Esophagus squamous epithelium (tissue), 5 donors: ENCODE data around the gene BCDIN3D. TPM values are rescaled to one million over a fixed set of nuclear protein-coding genes. Genes with fewer than 3 reads are reported as not detected.

Source experiments
- DNase-seq: peaks from one replicate; lab custom pipeline; 2025; lab: John Stamatoyannopoulos, UW
- H3K27ac ChIP-seq, 4 donors: fragments of 200-600 bp; sonication (generic); one replicate each; pipeline ENCODE4 v1.5.1; 2016 to 2019; ENCODE audit warnings: mild to moderate bottlenecking in 1 of 4
- H3K27me3 ChIP-seq, 4 donors: fragments of 200-600 bp; sonication (generic); 1 replicate in 3 of 4; 2 replicates in 1 of 4; pipeline versions ENCODE4 v1.5.1 to v1.6.0; 2017 to 2021; ENCODE audit warnings: antibody characterized with exemption in 1 of 4
- H3K36me3 ChIP-seq, 3 donors: fragments of 200-600 bp; sonication (generic); one replicate each; pipeline ENCODE4 v1.5.1; 2016 to 2019
- H3K4me1 ChIP-seq, 3 donors: fragments of 200-600 bp; sonication (generic); one replicate each; pipeline ENCODE4 v1.5.1; 2017 to 2019
- H3K4me3 ChIP-seq, 4 donors: fragments of 200-600 bp; sonication (generic); 1 replicate in 3 of 4; 2 replicates in 1 of 4; pipeline ENCODE4 v1.5.1; 2016 to 2019; ENCODE audit warnings: mild to moderate bottlenecking in 2 of 4, moderate library complexity in 1 of 4
- H3K9me3 ChIP-seq, 3 donors: fragments of 200-600 bp; sonication (generic); one replicate each; pipeline ENCODE4 v1.5.1; 2016 to 2019
- POLR2A ChIP-seq, 4 donors: fragments of 450-650 bp; IDR thresholded peaks; one replicate each; pipeline ENCODE4 v1.6.1; 2017; ENCODE audit warnings: antibody characterized with exemption in 4 of 4, mild to moderate bottlenecking in 4 of 4, moderate library complexity in 3 of 4
- WGBS, 2 donors: methylation state at CpG; one replicate each; pipeline ENCODE4 v1.1.5; 2018; 5-methylcytosine and 5-hydroxymethylcytosine counted together
- intact Hi-C: fragments of 100-400 bp; cut with DNase I; formaldehyde crosslinking; loops from one replicate; pipeline ENCODE4 v1.15.0; 2022
- total RNA-seq, 4 donors: library from RNA; depleted of rRNA; stranded (reverse); fragments of >200 nt; gene quantifications; one replicate each; pipeline ENCODE4 v1.1.0, GENCODE V29; 2016
- TF ChIP-seq, protein P1 (sequence below), 6 experiments: fragments of 450-650 bp in 4 of 6; fragments of 200-600 bp in 2 of 6; sonication (generic) in 2 of 6; IDR thresholded peaks; one replicate each; pipeline ENCODE4 v1.5.1; 2016 to 2019; ENCODE audit warnings: antibody characterized with exemption in 6 of 6, mild to moderate bottlenecking in 4 of 6, moderate library complexity in 4 of 6
- donor health status: DM: yes; HTN: yes; CAD: no.

Gene BCDIN3D
- total RNA-seq, 4 donors from 2014 or later = 2.5 to 4.8 (median 3.0) TPM

- no peak for DNase-seq
- H3K4me1 ChIP-seq = peaks cover 0 to 7% (median 0%) of the 10 kb centered on the region in 3 donors
- H3K9me3 ChIP-seq = no peaks in the 10 kb centered on the region
- intact Hi-C loops = no loop called here
- TF ChIP-seq, protein P1, sequence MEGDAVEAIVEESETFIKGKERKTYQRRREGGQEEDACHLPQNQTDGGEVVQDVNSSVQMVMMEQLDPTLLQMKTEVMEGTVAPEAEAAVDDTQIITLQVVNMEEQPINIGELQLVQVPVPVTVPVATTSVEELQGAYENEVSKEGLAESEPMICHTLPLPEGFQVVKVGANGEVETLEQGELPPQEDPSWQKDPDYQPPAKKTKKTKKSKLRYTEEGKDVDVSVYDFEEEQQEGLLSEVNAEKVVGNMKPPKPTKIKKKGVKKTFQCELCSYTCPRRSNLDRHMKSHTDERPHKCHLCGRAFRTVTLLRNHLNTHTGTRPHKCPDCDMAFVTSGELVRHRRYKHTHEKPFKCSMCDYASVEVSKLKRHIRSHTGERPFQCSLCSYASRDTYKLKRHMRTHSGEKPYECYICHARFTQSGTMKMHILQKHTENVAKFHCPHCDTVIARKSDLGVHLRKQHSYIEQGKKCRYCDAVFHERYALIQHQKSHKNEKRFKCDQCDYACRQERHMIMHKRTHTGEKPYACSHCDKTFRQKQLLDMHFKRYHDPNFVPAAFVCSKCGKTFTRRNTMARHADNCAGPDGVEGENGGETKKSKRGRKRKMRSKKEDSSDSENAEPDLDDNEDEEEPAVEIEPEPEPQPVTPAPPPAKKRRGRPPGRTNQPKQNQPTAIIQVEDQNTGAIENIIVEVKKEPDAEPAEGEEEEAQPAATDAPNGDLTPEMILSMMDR (IDR thresholded peaks at IDR 0.05) = no peak
- TF ChIP-seq POLR2A (IDR thresholded peaks at IDR 0.05) = no peak
- H3K36me3 ChIP-seq = peaks cover 15 to 96% (median 21%) of the 10 kb centered on the region in 3 donors
- no peaks in the 10 kb centered on the region for H3K27me3 ChIP-seq
- 70 to 91% methylated on average over 2 to 15 of the region's 17 CpGs for WGBS, 2 donors
- no peak overlapping the region for H3K4me3 ChIP-seq
- no peak overlapping the region for H3K27ac ChIP-seq
These were observed 41.5 kb downstream of the BCDIN3D start for GRCh38 chr12:49801141-49802063.

DNA sequence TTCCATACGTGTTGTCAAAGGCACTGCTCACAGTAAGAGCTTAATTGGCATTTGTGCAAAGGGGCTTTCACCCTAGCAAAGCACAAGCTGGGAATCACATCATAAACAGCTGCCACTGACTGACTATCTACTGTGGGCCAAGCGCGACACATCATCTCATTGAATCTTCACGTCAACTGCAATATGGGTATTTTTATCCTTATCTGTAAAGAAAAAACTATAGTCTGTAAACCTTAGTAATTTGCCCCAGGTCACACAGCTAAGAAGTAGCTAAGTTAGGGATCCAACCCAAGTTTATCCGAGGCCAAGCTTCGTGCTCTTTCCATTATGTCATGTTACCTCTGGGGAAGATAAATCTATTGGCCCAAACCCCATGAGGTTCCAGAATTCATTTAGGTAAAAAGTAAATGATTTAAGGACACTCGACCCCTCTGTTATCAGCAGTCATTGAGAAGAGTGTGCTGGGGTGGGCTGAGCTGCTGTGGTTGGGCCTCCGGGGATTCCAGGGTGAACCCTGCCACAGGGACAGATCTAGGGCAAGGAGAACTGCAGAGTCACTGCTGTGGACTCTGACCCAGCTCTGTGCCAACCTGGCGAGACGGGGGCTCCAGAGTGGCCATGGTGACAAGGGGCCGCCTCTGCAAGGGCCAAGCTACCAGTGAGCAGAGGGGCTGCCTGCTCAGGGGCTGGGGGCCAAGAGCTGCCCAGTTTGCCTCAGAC, 42.3 kb downstream of the BCDIN3D start:
- Histone ChIP-seq H3K36me3 (peaks cover 15 to 99% (median 25%) of the 10 kb centered on the region in 3 donors), H3K27ac (no peak overlapping the region), H3K27me3 (no peaks in the 10 kb centered on the region), H3K4me1 (peaks cover 0 to 7% (median 0%) of the 10 kb centered on the region in 3 donors), H3K9me3 (no peaks in the 10 kb centered on the region), H3K4me3 (no peak overlapping the region)
- intact Hi-C loops = no loop called here
- WGBS, 2 donors = 85 to 88% methylated on average over 8 to 9 of the region's 11 CpGs
- DNase-seq = no peak
- no peak for TF ChIP-seq POLR2A (IDR thresholded peaks at IDR 0.05)
- TF ChIP-seq, protein P1 (IDR thresholded peaks at IDR 0.05) = no peak

- no peaks in the 10 kb centered on the region for H3K27me3 ChIP-seq
- no peak for DNase-seq
These were observed 44.0 kb downstream of the BCDIN3D start for GRCh38 chr12:49798934-49799333.

GRCh38 chr12:49798248-49798647, 44.7 kb downstream of the BCDIN3D start:
- H3K4me3 ChIP-seq = no peak overlapping the region
- H3K27ac ChIP-seq = no peak overlapping the region
- intact Hi-C loops = no loop called here
- no peaks in the 10 kb centered on the region for H3K4me1 ChIP-seq
- no peak for DNase-seq
- TF ChIP-seq, protein P1 (IDR thresholded peaks at IDR 0.05) = no peak
- no peak for TF ChIP-seq POLR2A (IDR thresholded peaks at IDR 0.05)
- 60 to 65% methylated on average over 1 to 3 of the region's 7 CpGs for WGBS, 2 donors
- H3K9me3 ChIP-seq = no peaks in the 10 kb centered on the region
- H3K27me3 ChIP-seq = no peaks in the 10 kb centered on the region
- H3K36me3 ChIP-seq = peaks cover 15 to 89% (median 25%) of the 10 kb centered on the region in 3 donors

More at GRCh38 chr12:49798934-49799333, 44.0 kb downstream of the BCDIN3D start:
- peaks cover 15 to 96% (median 25%) of the 10 kb centered on the region in 3 donors for H3K36me3 ChIP-seq
- peaks cover 0 to 7% (median 0%) of the 10 kb centered on the region in 3 donors for H3K4me1 ChIP-seq
- TF ChIP-seq POLR2A (IDR thresholded peaks at IDR 0.05) = no peak
- TF ChIP-seq, protein P1 (IDR thresholded peaks at IDR 0.05) = no peak
- intact Hi-C loops = no loop called here
- 80 to 91% methylated on average over 2 of the region's 2 CpGs for WGBS, 2 donors
- H3K9me3 ChIP-seq = no peaks in the 10 kb centered on the region
- no peak overlapping the region for H3K27ac ChIP-seq
- no peak overlapping the region for H3K4me3 ChIP-seq

- intact Hi-C loops = no loop called here
- WGBS, 2 donors = 67 to 92% methylated on average over 1 to 2 of the region's 2 CpGs
- Histone ChIP-seq H3K4me1 (no peaks in the 10 kb centered on the region), H3K4me3 (no peak overlapping the region), H3K9me3 (no peaks in the 10 kb centered on the region), H3K36me3 (peaks cover 15 to 87% (median 25%) of the 10 kb centered on the region in 3 donors), H3K27me3 (no peaks in the 10 kb centered on the region), H3K27ac (no peak overlapping the region)
- no peak for TF ChIP-seq POLR2A (IDR thresholded peaks at IDR 0.05)
- TF ChIP-seq, protein P1 (IDR thresholded peaks at IDR 0.05) = no peak
- no peak for DNase-seq
These were observed 45.5 kb downstream of the BCDIN3D start for GRCh38 chr12:49797449-49797776.
